GM21367 (cell line): ENCODE data around the gene SWSAP1.
"Not testable (repeated sequence)": the region's sequence is repeated elsewhere in the genome, so short reads cannot be mapped to it uniquely, and the experiment has no call there.

Experiments used
- ATAC-seq: cut with Tn5 transposase; IDR thresholded peaks from one replicate; pipeline ENCODE4 v1.9.1; 2021; ENCODE audit not compliant: unreplicated experiment

SWSAP1 gene

DNA sequence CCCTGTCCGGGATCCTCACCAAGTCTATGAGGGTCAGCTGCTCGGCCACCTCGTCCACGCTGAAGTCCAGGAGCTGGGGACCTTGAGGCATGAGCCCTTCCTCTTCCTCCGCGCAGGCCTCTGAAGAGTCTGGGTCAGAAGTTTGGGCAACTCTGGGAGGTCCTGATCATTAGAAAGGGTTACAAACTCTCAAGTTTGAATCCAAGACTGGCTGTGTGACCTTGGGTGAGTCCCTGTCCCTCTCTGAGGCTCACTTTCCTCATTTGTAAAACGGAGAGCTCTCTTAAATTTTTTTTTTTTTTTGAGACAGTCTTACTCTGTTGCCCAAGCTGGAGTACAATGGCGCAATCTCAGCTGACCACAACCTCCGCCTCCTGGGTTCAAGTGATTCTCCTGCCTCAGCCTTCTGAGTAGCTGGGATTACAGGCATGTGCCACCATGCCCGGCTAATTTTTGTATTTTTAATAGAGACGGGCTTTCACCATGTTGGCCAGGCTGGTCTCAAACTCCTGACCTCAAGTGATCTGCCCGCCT, 32.3 kb downstream of the SWSAP1 start:
- not testable (repeated sequence) for ATAC-seq

DNA sequence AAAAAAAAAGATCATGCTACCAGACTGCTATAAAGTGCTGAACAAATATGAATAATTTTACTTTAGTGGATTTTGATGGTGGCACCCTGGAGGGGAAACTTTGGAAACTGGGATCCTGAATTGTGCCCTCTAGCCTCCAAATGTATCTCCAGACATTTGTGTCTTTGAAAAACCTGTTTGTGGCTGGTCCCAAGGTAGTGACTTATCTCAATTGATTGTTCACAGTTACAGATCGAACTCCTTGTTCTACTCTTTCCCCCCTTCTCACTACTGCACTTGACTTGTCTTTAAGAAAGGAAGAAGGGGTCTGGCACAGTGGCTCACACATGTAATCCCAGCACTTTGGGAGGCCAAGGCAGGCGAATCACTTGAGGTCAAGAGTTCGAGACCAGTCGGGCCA, 34.1 kb downstream of the SWSAP1 start:
- no peak for ATAC-seq

DNA sequence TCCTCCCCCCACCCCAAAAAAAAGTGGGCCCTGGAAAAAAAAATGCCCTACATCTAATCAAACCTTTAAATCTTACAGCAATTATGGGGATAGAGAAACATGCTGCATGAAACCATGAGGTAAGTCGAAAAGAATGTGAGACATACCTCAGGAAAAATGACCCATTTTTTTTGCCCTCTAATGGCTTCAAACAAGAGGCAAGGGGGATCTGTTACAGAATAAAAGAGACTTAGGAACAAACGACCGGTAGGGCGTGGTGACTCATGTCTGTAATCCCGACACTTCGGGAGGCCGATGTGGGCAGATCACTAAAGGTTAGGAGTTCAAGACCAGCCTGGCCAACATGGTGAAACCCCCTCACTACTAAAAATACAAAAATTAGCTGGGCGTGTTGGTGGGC, 36.2 kb downstream of the SWSAP1 start:
- ATAC-seq = no peak

DNA sequence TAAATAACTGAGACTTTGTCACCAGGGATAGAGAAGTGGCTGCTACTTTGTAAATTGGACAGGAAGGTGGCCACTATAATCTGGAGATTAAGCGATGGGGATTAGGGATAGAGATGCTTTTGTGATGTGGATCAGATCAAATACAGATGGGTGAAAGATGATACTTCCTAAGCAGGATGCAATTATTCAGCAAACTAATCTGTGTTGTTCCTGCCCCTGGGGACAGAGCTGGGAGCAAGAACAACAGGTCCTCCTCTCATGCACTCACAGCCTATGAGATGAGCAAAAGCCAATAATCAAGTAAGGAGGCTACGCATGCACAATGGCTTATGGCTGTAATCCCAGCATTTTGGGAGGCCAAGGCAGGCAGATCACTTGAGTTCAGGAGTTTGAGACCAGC, 40.1 kb downstream of the SWSAP1 start:
- ATAC-seq = no peak

DNA sequence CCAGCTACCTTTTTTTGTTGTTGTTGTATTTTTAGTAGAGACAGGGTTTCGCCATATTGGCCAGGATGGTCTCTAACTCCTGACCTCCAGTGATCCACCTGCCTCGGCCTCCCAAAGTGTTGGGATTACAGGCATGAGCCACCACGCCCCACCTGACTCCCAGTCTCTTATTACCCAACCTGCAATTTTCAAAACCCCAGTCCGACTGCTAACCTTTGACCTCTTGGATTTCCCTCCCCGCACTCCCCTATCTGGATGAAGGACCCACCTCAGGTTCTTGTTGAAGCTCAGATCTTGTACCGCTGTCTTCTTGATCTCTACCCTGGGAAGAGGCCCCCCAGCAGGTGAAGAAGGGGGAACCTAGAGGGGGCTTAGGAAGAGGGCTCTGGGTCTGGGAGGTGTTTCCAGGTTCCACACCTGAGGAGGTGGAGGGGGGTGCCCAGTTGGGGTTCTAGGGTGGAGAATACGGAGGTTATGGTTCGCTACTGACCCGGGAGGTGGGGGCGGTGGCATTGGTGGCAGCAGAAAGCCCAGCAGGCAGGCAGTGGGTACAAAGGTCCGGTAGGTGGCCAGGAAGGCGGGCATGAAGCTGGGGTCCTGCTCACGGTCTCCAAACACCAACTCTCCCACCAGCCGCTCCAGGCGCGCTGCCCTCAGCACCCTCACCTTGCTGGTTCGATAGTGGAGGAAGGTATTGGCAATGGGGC, 42.0 kb downstream of the SWSAP1 start:
- no peak for ATAC-seq

DNA sequence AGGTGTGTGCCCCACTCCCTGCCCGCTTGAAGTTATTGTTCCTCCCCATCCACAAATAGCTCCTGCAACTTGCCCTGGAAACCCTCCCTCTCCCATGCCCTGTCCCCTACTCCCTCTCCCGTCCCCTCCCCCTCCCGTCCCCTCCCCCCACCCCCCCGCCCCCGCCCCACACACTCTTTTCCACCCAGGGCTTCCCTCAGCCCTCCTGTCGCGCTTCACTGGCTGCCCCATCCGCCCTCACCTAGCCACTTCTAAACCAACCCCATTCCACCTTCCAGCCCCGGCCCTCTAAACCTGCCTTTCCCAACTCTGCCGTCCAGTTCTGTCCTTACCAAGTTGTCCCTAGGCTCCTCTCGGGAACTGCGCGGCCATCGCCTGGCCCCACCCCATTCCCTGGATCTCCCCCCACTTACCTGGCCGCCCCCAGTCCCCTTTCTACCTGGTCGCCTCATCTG, 43.7 kb downstream of the SWSAP1 start:
- ATAC-seq = no peak

DNA sequence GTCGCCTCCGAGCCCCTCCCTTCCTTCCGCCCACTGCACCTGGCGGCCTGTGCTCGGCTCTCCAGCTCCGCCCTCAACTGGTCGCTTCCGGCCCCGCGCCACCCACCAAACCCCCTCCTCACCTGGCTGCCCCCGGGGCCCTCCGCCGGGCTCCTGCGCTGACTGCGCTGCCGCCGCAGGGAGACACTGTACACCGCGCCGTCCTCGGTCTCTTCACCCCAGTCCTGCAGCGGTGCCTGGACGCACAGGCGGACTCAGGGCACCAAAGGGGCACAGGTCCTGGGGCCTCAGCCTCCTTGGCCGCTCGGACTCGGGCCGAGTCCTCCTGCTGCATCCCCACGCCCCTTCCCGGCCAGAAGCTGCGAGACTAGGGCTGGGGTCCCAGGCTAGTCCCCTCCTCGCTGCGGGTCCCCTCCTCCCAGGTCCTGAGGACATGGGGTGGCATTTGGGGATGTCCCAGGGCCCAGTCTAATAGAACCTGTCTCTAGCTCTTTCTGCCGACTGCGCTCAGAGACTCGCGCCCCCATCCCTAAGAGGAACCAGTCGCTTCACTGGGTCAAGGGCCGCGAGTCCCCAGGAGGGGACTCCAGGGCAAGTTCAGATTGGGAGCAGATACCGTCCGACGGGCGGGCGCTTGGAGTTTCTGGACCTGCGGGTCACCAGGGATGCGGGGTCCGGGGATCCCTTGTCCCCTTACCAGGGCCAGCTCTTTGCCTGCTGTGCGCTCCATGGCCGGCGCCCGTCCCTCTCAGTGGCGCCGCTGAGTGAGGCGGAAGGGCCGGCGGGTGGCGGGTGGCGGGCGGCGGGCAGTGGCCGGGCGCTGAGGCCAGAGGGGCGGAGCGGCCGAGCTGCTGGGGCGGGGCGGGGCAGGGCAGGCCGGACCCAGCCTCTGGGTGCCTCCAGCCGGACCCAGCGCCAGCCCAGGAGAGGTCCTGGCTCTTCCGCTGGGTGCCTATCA, 44.4 kb downstream of the SWSAP1 start, which contains the start of gene RGL3:
Gene RGL3, minus strand, starts transcription at position 766 of the 958 bp plus-strand sequence. Its CDS starts 36 bp downstream, at position 730.
- no peak for ATAC-seq

DNA sequence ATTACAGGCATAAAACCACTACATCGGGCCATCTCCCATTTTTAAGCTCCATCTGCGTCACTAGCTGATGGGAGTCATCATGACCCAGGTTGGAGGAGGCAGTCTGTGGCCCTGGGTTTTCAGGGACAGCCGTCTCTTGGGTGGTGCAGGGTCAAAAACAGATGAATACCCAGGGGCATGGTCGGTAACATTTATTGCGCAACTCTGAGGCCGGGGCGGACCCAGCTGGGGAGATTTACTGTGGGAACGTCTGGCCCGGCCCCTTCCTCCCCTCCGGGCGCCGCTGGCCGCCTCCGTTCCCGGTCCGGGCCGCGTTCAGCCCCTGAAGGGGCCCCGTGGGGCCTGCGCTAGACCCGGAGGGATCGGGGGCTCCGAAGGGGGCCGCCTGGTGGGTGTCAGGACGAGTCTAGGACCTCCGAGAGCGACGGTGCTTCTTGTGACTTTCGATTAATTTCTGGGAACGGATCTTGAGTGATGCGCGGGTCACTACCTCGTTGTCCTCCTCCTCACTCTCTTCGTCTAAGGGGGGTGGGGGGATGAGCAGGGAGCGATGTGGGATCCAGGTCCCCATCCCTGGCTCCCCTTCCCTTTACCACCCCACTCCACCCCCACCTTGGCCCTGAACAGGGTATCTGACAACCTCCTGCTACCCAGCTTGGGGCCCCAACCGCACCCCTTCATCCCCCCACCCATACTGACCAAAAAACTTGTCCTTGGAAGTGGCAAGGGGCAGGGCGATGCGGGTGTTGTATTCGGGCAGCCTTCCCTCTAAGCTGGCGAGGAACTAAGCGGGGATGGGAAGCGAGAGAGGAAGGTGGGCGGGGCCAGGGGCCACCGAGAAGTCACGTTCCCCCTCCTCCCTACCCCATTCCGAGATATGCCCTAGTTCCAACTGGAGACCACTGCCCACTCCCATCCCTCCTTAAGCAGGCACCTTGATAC, 46.2 kb downstream of the SWSAP1 start:
- ATAC-seq = no peak

DNA sequence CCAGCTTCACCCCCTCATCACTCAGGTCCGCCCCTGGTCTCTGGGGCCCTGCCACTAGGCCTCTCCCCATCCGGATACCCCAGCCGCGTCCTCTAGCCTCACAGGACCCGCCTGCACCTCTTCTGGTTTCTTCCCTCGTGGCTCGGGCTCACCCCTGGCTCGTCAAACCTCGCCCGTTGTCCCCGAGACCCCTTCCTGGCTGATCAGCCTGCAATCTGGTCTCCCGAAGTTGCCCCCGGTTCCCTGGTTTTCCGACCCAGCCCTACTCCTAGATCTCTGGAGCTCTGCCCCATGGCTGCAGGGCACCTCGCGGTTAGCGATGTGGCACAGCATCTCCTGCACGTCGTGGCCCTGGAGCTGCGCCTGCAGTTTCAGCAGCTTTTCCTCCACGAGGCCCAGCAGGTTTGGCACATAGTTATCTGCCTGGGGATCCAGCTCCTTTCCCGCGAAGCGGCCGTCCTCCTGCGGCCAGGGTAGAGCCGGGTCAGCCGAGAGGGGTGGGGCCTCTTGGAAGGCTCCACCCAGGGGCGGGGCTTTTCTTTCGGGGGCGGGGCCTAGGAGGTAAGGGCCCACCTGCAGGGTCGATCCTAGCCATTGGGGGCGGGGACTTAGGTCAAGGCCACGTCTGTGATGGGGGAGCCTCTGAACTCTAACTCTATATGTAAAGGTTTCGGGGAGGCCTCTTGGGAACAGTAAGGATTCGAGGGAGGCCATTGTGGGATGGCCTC, 47.1 kb downstream of the SWSAP1 start:
- ATAC-seq = no peak

DNA sequence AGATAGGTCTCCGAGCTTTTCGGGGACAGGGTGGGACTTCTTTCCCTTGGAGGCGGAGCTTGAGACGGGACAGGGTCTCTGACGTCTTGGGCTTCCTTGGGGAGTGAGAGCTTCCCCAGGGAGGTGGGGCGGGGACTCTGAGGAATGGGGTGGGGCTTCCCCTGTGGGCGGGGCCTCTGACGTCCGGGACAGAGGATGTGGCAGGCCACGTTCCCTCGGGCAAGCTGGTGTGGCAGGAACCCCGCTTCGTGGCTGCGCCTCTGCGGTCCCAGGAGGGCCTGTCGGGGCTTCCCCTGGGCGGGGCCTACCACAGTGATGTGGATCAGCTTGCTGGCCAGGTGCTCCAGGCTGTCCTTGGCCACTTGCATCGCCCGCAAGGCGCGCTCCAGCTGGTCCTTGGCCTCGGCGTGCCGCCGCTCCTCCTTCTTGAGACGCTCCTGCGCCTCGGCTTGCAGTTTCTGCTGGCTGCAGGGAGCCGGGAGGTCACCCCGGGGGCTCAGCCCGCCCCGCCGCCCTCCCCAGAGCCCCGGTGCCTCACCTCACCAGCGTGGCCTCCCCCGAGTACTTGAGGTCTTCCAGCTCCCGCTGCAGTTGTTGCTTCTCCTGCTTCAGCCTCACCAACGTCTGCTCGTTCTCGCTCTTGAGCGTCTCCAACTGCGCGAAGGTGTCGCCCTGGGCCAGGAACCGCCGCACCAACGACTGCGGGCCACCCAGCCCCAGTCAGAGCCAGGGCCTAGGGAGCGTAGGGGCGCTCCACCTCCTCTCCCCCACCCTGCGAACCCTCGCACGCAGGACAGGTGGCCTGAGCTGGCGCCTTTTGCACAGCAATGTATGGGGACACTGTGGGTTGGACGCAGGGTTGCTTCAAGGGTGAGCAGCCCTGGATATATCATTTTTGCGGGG, 47.9 kb downstream of the SWSAP1 start:
- no peak for ATAC-seq

DNA sequence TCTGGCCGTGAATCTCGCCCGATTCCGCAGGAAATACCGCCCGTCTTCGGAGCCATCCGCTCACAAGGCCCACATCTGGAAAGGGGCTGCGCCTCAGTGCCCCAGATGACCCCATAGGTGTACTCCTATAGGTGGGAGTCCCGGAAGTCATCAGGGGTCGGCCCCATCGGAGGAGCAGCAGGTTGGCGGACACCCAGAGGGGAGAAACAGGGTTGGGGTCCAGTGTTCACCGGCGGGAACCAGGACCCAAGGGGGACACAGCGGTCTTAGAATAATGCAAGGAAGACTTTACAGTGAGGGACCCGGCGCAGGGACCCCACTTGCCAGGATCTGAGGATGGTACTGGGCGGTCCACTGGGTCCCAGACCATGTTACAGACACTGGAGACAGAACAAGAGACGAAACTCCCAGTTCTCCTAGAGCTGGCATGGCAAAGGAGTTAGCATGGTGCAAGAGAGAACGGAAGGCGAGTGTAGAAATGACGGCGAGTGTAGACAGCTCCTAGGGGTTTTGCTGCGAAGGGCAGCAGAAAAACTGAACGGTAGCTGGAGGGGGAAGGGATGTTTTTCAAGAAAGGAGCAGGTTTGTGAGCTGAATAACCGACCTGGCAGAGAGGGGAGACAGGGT, 48.8 kb downstream of the SWSAP1 start:
- ATAC-seq = no peak

DNA sequence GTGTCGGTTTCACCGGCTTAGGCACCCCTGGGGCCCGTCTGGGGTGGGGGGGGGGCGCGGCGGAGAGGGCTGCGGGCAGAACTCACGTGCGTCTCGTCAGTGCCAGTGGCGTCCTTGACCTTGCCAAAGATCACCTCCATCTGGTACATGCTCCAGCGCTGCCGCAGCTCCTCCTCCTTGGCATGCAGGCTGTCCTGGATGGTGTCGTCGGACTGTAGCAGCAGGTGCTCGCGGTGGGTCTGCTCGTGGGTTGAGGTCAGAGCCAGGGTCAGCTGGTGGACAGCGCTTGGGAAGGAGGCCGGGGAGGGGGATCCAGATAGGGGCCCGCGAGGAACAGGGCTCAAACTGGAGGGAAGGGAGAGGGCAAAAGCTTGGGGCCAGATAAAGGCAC, 49.3 kb downstream of the SWSAP1 start:
- ATAC-seq = no peak
